KOPT-K1 (cell line): ENCODE measurements around the gene MYO1D.

Experiments used
- H3K27ac ChIP-seq: fragments of 200-600 bp; sonication (generic); 2 replicates; pipeline ENCODE4 v1.5.1; 2016; ENCODE audit warnings: antibody characterized with exemption, mild to moderate bottlenecking, low read depth, low read length; ENCODE audit not compliant: poor library complexity, severe bottlenecking
- H3K36me3 ChIP-seq: fragments of 200-600 bp; sonication (generic); 2 replicates; pipeline ENCODE4 v1.5.1; 2017; ENCODE audit warnings: antibody characterized with exemption, mild to moderate bottlenecking, low read length, moderate library complexity; ENCODE audit not compliant: insufficient read depth
- H3K9me3 ChIP-seq: fragments of 200-600 bp; sonication (generic); 2 replicates; pipeline ENCODE4 v1.5.1; 2017; ENCODE audit warnings: antibody characterized with exemption, low read length, mild to moderate bottlenecking; ENCODE audit not compliant: insufficient read depth, poor library complexity, severe bottlenecking

The MYO1D gene

DNA sequence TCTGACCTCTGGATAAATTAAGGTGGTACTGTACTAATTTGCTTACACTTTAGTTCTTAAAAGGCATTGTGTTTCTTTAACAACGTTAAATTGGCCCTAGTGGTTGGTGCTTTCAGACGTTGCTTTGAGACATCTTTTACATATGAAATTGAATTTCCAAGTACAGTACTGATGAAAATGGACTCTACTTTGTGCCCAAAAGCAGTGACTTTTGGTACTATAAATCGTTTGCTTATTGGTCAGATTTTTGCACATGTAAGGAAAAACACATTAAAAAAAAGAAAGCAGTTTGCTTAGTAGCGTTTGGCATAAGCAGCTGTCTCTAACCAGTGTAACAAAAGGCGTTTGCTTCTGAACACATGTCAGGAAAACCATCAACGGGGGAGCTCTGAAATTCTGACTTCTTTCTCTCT lies 250.5 kb downstream of the MYO1D start:
- Histone ChIP-seq H3K36me3 (no peaks in the 10 kb centered on the region), H3K27ac (no peak overlapping the region), H3K9me3 (no peaks in the 10 kb centered on the region)

DNA sequence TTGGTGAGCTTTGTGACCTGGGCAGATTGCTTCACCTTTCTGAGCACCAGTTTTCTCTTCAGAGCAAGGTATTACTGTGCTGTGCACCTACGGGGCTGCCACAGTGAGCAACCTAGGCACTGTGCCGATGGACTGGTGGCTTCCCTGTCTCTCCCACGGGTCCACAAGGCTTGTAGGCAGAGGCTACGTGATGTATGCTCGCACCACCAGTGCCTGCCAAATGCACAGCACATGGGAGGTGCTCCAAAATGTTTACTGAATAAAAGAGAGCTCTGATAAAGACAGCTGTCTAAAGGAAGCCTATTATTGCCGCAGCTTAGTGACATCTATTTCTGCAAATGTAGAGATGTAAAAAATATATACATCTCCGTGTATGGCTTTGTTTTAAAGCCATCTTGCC lies 251.0 kb downstream of the MYO1D start:
- Histone ChIP-seq H3K27ac (no peak overlapping the region), H3K9me3 (no peaks in the 10 kb centered on the region), H3K36me3 (no peaks in the 10 kb centered on the region)

DNA sequence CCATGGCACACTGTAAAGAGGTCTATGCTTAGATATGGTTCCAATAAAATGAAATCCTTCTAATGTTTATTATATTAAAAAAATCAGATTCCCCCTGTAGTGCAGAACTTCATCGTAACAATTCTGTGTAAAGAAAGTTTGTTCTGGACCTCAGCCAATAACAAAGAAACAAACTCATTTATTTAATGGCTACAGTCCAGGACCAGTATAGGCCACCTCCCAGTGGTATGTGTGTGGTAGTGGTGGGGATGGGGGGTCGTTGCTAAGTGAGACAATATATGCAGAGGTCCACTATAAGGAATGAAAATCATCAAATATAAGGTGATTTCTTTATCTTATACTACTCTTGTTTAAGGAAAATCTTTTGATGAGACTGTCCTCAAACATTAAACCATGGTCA lies 253.7 kb downstream of the MYO1D start:
- H3K36me3 ChIP-seq: no peaks in the 10 kb centered on the region

DNA sequence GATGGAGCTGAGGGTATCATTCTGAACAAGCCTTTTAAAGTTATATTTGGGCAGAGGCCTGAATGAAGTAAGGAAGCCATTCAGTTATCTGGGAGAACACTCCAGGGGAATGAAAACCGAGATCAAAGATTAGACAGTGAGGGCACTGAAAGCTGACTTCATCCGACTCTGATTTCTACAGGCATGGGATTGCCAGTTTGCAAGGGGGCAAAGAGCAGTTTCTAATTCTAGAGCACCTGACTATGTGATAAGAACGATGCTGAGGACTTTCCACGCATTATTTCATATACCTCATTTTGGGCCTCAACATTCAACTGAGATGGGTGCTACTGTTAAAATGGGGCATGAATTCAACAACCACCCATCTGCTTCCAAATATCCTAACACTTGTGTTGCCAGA lies 254.4 kb downstream of the MYO1D start:
- no peak overlapping the region for H3K27ac ChIP-seq
- no peaks in the 10 kb centered on the region for H3K9me3 ChIP-seq
- no peaks in the 10 kb centered on the region for H3K36me3 ChIP-seq

More for the DNA sequence above, 253.7 kb downstream of the MYO1D start:
- Histone ChIP-seq H3K9me3 (no peaks in the 10 kb centered on the region), H3K27ac (no peak overlapping the region)

DNA sequence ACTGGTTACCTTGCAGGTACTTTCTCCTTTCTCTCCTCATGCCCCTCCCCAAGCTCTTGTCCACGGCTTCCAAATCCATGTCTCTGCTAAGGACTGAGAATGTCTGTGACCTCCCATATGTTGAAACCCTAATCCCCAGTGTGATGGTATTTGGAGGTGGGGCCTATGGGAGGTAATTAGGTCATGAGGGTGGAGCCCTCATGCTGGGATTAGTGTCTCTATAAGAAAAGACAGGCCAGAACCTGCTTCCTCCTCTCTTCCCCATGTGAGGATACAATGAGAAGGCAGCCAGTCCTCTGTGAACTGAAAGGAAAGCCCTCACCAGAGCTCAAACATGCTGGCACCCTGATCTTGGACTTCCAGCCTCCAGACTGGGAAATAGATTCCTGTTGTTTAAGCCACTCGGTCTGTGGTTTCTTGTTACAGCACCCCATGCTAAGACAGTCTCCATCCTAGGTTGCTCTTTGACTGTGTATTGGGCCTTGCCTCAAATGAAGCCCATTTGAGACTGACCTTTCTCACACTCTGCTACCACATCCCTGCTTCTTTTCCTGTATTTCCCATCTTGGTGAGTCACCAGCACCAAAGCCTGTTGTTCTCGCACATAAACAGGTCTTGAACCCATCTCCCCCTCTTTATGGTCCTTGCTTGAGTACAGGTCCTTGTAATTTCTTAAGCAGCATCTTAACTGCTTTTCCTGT lies 255.2 kb downstream of the MYO1D start:
- Histone ChIP-seq H3K36me3 (no peaks in the 10 kb centered on the region), H3K27ac (no peak overlapping the region), H3K9me3 (no peaks in the 10 kb centered on the region)

DNA sequence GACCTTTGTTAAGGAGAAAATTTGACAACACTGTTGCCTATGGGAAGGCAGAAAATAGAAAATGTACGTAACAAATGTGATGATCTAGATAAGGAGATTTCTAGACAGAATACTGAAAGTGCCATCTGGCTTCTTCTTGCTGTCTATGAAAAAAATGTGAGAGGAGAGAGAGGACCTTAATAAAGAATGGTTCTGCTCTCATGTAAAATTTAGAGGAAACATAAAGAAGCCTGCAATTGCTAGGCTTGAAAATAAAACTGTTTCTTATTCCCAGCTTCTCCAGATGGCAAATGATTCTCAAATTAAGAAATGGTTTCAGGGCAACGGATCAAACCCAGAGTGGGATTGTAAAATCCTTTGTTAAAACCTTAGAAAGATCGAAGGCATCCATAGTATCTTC lies 261.6 kb downstream of the MYO1D start:
- Histone ChIP-seq H3K27ac (no peak overlapping the region), H3K9me3 (no peaks in the 10 kb centered on the region), H3K36me3 (no peaks in the 10 kb centered on the region)

DNA sequence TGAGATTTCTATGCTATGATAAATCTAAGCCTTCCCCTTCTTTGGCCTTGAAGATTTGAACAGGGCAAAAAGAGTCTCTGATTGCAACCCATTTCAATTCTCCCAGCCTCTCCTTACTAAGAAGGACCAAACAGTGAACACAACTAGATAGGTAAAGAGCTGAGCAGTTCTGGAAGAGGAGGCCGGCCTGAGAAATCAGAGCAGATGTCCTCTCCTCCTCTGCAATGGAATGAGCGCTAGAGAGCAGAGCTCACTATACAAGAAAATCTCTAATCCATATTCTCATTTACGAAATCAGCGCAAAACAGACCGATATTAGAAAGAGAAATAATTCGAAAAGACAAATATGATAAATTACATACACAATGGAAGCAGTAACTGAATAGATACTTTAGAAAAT lies 266.0 kb downstream of the MYO1D start:
- H3K9me3 ChIP-seq: no peaks in the 10 kb centered on the region
- no peak overlapping the region for H3K27ac ChIP-seq
- H3K36me3 ChIP-seq: no peaks in the 10 kb centered on the region

DNA sequence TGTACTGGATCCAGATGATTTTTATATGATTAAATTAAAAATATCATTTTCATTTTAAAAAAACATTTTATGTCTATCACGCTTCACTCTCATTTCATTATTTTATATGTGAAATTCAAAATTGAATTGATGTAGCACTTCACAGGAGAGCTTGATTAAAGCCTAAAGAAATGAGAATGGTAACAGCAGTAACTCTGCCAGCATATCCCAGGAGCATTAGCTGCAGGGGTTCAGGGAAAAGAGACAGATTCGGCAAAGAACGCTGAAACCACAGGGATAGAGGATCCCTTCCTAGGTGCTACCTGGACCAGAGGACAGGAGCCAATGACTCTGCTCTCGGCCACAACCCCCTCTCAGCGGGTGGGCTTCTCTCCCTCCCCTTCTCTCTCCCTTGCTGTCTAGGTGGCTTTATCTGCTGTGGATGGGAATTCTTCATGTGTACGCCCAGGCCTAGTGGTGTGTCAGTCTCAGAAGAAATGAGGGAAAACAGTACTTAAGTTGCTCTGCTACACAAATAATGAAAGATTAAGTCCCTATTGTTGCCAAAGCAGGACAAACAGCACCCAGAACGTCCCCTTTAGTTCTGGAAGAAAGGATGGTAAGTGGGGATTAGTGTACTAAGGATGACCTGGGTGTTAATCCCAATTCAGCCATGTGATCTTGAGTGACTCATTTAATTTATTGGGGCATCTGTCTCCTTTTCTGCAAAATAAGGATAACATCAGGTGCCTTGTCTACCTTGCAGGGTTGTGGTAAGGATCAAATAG lies 266.9 kb downstream of the MYO1D start:
- Histone ChIP-seq H3K36me3 (no peaks in the 10 kb centered on the region), H3K27ac (no peak overlapping the region), H3K9me3 (no peaks in the 10 kb centered on the region)

DNA sequence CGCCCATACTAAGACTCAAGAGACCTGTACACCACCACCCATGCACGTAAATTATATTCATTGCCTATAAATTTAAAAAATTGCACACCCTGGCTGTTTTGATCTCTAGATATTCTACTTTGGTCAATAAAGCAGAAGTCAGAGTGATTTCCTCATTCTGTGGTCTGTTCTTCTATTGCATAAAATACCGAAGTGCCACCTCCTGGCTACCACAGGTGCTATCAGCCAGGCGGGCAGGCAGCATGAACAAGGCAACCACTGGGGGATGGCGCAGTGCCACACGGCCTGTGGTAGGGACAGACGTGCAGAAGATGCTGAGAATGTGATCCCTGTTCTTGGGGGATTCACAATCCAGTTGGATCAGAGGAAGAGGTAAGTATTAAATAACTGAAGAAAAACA lies 267.8 kb downstream of the MYO1D start:
- no peak overlapping the region for H3K27ac ChIP-seq
- H3K9me3 ChIP-seq: no peaks in the 10 kb centered on the region
- no peaks in the 10 kb centered on the region for H3K36me3 ChIP-seq

DNA sequence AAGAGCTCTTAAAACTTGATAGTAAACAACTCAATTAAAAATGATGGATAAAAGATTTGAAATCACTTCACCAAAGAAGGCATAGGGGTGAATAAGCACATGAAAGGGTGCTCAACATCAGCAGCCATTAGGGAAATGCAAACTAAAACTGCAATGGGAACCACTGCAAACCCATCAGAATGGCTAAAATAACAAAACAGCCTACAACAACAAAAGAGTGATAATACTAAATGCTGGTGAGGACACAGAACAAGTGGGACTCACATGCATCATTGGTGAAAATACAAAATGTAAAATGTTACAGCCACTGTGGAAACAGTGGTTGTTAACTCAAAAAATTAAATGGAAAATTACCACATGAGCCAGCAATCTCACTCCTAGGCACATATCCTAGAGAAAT lies 268.7 kb downstream of the MYO1D start:
- no peaks in the 10 kb centered on the region for H3K9me3 ChIP-seq
- no peaks in the 10 kb centered on the region for H3K36me3 ChIP-seq
- H3K27ac ChIP-seq: no peak overlapping the region

DNA sequence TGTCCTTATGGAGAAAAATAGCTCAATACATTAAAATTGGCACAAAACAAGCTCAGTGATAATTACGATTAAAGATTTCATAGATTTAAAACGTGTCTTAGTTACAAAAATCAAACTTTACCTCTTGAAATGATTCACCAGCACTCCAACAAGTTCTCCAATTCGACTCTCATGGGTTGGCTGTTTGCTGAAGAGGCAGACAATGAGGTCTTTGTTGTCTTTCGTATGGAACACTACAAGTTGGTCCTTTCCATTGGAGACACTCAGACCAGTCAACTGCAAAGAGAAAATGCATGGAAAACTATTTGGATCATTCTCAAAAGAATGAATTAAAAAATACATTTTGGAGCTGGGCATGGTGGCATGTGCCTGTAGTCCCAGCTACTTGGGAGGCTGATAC lies 272.0 kb downstream of the MYO1D start:
- Histone ChIP-seq H3K9me3 (peaks cover 4% of the 10 kb centered on the region), H3K36me3 (no peaks in the 10 kb centered on the region), H3K27ac (no peak overlapping the region)

DNA sequence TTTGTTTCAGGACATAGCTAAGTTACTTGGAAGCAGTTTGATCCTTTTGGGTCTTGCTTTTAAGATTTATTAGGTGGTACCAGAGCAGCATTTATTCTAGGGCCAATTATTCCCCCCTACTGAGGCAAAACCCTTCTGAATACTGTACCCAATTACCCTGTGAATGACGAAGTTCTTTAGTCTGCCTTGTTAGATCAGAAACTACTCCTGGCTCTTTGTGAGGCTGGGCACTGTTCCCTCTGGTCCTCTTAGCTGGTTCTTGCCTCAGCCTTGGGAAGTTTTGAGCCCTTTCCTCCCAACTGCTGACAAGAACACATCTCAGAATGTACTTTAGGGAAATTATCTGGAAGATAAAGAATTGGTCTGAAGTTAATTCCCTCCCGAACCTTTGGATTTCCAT lies 274.5 kb downstream of the MYO1D start:
- H3K27ac ChIP-seq: no peak overlapping the region
- peaks cover 7% of the 10 kb centered on the region for H3K9me3 ChIP-seq
- no peaks in the 10 kb centered on the region for H3K36me3 ChIP-seq

DNA sequence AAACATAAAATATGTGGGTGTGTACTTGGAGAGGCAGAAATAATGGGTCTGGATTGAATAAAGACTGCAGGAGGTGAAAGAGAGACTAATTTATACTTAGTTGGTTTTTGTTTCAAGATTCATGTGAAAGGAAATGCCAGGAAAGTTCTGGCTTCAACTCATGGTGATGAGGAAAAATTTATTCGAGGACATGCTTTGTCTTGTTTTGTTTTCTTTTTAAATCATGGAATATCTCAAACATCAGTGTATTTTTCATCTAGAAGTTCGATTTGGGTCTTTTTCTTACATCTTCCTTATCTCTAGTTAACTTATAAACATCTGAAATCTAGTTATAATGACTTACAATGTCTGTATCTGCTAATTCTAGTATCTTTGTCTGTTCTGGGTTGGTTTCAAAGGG lies 275.1 kb downstream of the MYO1D start:
- peaks cover 7% of the 10 kb centered on the region for H3K9me3 ChIP-seq
- H3K27ac ChIP-seq: no peak overlapping the region
- no peaks in the 10 kb centered on the region for H3K36me3 ChIP-seq

DNA sequence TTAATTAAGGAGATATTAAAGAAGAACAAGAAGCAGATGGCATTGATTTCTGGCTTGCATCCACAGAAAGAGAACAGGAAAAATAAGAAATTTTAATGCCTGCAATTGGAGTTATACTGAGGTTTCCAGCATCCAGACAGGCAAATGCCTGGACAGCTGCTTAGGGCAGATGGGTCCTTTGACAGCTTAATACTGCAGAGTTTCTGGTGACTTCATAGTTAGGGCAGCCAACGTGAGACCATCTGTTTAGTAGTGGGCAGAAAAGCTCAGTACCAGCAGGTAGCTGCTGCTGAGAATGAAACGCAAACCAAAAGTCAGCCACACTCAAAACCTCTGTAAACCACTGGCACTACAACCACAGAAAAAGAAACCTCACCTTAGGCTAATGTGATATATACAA lies 280.3 kb downstream of the MYO1D start:
- Histone ChIP-seq H3K9me3 (peaks cover 7% of the 10 kb centered on the region), H3K27ac (no peak overlapping the region), H3K36me3 (no peaks in the 10 kb centered on the region)

DNA sequence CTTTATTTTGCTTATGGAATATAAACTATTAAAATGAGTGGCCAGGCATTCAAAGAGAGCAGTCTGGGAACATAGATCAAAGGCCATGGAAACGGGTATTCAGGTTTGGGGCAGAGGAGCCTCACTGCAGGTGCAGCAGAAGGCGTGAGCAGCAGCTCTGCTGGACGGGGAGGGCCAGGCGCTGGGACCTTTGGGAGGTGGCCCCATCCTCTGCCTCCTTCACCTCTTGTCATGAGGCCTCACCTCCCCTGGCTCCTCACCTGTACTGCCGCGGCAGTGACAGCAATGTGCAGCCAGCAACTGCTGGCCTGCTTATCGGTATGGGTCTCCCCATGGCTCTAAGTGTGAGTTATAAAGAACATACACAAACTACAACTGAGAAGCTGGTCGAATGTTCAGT lies 280.7 kb downstream of the MYO1D start:
- Histone ChIP-seq H3K27ac (no peak overlapping the region), H3K9me3 (peaks cover 7% of the 10 kb centered on the region), H3K36me3 (no peaks in the 10 kb centered on the region)

DNA sequence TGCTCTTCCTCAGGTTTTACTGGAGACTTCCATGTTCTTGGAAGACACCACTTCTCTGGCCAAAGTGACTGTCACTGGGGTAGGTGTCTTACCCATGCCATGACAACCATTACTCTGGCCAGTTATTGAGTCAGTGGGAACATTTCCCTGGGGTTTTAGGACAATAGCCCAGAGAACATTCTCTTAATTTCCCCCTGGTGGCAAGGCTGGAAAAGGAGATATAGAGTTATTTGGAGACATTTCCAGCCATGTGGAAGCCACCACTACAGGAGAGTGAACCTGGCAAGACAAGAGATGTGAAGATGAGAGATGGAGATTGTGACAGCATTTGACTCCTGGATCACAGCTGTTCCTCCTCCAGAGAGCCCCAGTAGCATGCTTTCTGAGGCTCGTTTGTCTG lies 283.9 kb downstream of the MYO1D start:
- H3K36me3 ChIP-seq: no peaks in the 10 kb centered on the region
- no peaks in the 10 kb centered on the region for H3K9me3 ChIP-seq
- H3K27ac ChIP-seq: no peak overlapping the region
